Colon (tissue), 2 donors: ENCODE measurements around the gene PKN3.
"Not testable (repeated sequence)": the region's sequence is repeated elsewhere in the genome, so short reads cannot be mapped to it uniquely, and the experiment has no call there.

Experiments
- FAIRE-seq: peaks from 2 replicates; lab custom pipeline; 2012; peaks lifted over from hg19 to GRCh38; lab: Jason Lieb, UNC
- donor health status: control.
- donor health status: control.

Gene PKN3

DNA sequence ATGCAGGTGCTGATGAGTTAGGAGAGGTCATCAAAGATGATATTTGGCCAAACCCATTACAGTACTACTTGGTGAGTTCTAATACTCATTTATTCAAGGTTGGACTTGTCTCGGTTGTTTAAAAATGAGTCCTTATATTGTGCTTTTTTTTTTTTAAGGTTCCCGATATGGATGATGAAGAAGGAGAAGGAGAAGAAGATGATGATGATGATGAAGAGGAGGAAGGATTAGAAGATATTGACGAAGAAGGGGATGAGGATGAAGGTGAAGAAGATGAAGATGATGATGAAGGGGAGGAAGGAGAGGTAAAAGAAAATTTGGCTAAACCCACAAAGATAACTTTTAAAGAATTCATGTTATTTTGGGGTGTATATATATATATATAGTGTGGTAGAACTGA is 8.6 kb upstream of the PKN3 start:
- not testable (repeated sequence) for FAIRE-seq

DNA sequence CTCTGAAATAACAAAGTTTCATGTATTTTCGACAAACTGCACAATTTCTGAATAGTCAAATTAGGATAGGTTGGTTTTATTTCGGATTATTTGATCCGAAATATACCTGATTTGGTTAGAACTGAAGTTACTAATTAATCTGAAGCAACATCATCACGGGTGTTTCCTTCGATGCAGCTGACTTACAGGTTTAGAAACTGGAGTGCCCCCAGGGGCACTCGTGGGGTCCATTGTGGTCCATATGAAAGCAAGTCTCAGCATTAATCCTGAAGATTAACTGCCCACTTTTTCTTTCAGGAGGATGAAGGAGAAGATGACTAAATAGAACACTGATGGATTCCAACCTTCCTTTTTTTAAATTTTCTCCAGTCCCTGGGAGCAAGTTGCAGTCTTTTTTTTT is 8.0 kb upstream of the PKN3 start:
- no peak for FAIRE-seq

DNA sequence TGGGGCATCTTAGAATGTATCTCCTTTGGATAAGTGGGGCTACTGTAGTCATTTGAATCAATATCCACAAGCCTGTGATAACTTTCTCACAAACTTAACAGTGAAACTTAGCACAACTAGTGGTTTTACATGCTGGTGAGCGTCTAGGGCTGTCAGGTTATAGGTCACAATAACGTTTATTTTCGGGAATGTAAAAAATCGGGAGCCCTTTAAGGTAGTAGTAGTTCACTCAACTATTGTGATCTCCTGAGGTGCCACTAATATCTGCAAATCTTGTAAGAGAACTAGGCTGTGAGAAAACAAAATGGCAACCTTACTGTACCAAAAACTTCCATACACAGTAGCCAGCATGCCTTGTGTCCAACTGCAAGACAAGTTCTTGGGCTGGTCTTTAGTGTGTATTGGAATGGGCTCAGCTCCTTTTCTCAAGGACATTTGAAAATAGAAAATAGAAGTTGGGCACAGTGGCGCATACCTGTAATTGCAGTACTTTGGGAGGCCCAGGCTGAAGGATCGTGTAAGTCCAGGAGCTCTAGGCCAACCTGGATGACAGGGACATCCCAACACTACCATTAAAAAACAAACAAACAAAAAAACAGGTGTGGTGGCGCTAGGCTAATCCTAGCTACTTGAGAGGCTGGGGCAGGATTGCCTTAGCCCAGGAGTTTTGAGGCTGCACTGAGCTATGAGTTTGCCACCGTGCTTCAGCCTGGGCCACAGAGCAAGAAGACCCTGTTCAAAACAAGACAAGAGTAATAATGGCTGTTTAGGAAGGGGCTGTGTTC is 5.2 kb upstream of the PKN3 start:
- no peak for FAIRE-seq

DNA sequence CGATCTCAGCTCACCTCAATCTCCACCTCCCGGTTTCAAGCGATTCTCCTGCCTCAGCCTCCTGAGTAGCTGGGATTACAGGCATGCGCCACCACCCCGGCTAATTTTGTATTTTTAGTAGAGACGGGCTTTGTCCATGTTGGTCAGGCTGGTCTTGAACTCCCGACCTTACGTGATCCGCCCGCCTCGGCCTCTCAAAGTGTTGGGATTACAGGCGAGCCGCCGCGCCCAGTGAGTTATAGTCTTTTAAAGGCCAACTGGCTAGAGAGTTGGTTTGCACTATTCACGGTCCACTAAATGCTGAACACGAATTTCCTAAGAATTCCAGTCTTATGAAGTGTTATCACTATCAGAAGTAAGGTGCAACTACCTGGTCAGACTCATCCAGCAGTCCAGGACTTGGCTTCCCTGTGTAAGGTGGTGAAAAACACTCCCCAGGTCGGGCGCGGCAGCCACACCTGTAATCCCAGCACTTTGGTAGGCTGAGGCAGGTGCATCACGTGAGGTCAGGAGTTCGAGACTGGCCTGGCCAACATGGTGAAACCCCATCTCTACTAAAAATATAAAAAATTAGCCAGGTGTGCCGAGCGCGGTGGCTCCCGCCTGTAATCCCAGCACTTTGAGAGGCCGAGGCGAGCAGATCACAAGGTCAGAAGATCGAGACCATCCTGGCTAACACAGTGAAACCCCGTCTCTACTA is 3.1 kb upstream of the PKN3 start:
- not testable (repeated sequence) for FAIRE-seq

DNA sequence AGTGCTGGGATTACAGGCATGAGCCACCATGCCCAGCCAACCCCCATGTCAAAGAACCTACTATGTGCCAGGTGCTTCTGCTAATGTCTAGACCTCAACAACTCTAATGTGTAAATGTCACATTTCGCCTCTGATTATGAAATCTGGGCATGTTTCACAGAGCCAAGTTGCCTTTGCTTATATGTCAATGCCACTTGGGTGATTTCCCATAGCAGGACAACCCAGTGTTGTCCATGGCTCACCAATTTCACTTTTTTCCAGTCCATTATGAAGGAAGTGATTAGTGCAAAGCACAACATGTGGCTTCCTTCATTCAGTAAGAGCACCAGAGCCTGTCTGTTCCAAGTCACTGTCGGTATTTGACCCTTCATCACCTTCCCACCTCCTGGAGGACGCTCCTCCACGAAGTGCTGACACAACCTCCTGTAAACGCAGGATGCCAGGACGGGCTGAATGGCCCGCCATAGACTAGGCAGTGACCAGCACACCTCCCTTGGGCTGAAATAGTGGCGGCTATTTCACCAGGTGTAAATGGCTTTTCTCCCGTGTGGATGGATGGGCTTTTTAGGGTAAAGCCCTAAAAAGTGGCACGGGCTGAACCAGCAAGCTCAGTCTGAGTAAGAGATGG is 962 bp upstream of the PKN3 start:
- FAIRE-seq = no peak

DNA sequence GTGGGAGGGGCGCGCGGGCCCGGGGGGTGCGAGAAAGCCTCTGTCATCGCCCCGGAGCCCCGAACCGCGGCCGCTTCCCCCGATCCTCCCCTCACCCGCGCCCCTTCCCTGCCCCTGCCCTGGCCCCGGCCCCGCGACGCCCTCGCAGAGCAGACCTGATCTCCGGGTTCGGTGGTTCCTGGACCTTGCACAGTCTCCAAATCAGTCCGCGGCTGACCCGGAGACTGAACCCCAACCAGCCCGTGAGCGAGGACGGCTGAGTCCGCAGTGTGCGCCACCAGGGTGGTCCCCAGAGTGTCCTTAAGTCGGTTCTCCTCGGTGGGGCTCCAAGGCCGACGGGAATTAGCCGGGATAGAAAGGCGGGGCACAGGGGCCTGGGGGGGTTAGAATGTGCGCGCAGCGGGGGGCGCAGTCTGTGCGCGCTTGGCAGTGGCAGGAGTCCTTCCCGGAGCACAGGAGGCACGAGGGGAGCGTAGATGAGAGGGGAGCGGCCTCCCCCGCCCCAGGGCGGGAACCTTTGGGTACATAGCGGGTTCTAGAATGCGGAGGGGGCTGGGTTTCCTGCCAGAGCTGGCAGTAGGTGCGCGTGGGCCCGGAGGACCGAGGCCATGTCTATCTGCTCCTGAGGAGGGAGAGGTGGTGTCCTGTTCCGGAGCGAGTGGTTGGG is 779 bp downstream of the PKN3 start:
- FAIRE-seq = no peak

DNA sequence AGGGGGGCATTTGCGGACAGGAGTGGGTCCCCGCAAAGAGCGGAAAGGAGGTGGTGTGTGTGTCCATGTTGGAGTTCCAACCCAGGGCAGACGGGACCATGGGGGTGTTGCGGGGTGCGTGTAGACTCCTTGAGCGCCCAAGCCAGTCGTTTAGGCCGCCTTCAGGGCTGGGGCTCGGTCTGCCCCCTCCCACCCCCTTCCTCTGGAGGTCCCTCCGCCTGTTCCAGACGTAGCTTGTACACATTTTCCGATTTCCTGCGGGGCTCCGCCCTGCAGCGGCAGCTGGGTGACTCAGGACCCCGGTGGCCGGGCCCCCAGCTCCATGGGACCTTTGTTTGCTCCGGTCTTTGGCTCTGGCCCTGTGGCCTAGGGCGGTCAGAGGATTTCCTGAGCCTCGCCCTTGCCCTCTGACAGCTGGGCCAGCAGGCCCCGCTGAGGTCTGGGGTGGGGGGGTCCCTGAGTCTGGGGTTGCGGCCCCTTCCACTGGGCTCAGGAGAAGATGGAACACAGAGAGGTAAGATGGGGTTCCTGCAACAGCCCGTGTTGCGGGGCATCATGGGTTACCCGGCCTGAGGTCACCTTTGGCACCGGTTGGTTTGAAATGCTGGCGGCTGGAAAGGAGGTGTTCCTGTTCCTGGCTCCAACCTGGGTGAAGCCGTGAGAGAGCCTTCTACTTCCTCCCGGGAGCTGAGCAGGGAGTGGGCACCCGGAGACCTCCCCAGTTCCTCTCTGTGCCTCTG is 1.5 kb downstream of the PKN3 start:
- no peak for FAIRE-seq

DNA sequence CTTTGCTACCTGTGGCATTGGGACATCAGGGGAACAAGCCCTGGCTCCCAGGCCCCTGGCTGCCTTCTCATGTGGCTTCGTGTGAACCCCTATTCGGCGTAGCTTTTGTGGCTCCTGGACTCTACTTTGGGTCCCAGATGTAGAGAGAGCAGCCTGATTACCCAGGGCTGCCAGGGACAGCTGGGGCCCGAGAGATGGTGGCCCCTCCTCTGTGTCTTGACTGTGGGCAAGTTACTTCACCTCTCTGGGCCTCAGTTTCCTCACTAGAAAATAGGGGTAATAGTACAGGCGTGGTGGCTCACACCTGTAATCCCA is 2.0 kb downstream of the PKN3 start:
- no peak for FAIRE-seq

DNA sequence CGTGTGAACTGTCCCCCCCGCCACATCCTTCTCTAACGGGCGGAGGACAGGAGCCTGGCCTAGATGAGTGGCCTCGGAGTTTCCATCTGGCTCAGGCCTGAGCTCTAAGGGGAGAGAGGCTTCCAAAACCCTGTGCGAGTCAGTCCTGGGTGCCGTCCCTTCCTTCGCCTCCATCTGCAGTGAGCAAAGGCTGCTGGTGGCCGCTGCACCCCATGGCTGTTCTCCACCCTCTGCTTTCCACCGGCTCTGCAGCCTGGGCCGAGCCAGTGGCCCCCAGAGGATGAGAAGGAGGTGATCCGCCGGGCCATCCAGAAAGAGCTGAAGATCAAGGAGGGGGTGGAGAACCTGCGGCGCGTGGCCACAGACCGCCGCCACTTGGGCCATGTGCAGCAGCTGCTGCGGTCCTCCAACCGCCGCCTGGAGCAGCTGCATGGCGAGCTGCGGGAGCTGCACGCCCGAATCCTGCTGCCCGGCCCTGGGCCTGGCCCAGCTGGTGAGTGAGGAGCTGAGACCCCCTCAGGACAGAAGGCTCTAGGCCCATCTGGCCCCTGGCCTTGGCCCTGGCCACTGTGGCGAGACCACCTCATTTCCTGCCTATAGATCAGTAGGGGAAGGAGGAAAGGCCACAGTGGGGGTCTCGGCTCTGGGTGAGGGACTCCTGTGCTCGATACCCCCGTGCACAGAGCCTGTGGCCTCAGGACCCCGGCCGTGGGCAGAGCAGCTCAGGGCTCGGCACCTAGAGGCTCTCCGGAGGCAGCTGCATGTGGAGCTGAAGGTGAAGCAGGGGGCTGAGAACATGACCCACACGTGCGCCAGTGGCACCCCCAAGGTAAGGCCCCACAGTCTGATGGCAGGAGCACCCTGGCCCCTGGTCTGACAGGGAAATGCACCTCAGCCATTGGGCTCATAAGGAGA is 3.0 kb downstream of the PKN3 start:
- FAIRE-seq = no peak

DNA sequence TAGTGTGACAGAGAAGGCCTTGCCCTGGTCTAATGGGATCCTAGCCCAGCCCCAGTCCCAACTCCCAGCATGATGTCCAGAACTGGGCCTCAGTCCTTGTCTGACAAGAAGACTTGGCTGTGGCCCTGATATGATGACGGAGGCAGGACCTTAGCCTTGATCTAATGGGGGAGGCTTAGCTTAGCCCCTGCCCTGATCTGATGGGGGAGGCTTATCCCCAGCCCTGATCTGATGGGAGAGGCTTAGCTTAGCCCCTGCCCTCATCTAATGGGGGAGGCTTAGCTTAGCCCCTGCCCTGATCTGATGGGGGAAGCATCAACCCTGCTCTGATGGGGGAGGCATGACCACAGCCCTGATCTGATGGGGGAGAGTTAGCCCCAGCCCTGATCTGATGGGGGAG is 3.7 kb downstream of the PKN3 start:
- FAIRE-seq = no peak

DNA sequence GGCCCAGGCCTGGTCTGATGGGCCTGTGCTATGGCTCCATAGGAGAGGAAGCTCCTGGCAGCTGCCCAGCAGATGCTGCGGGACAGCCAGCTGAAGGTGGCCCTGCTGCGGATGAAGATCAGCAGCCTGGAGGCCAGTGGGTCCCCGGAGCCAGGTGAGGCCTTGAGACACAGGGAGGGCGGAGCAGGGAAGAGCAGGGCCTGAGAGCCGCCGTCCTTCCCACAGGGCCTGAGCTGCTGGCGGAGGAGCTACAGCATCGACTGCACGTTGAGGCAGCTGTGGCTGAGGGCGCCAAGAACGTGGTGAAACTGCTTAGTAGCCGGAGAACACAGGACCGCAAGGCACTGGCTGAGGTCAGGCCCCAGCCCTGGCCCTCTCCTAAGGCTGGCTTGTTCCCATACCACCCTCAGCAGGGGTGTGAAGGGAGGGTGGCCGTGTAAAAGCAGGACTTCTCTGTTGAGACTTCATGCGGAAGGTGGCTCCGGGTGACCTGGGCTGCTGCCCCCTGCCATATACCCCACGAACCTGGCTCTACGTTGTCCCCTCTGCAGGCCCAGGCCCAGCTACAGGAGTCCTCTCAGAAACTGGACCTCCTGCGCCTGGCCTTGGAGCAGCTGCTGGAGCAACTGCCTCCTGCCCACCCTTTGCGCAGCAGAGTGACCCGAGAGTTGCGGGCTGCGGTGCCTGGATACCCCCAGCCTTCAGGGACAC is 4.5 kb downstream of the PKN3 start:
- FAIRE-seq = no peak

DNA sequence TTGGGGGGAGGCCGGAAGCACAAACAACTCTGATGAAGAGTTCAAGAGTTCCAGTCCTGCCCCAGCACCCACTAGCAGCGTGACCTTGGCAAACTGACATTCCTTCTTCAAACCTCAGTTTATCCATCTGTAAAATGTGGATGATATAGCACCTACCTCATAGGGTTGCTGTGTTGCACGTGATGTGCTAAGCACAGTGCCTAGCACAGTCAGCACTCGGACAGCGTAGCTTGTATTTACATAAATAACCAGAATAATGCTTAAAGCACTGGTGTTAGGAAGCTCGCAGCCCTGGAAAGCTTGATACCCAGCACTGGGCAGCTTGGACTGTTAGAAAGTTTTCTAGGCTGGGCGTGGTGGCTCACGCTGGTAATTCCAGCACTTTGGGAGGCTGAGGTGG is 5.1 kb downstream of the PKN3 start:
- FAIRE-seq = no peak

DNA sequence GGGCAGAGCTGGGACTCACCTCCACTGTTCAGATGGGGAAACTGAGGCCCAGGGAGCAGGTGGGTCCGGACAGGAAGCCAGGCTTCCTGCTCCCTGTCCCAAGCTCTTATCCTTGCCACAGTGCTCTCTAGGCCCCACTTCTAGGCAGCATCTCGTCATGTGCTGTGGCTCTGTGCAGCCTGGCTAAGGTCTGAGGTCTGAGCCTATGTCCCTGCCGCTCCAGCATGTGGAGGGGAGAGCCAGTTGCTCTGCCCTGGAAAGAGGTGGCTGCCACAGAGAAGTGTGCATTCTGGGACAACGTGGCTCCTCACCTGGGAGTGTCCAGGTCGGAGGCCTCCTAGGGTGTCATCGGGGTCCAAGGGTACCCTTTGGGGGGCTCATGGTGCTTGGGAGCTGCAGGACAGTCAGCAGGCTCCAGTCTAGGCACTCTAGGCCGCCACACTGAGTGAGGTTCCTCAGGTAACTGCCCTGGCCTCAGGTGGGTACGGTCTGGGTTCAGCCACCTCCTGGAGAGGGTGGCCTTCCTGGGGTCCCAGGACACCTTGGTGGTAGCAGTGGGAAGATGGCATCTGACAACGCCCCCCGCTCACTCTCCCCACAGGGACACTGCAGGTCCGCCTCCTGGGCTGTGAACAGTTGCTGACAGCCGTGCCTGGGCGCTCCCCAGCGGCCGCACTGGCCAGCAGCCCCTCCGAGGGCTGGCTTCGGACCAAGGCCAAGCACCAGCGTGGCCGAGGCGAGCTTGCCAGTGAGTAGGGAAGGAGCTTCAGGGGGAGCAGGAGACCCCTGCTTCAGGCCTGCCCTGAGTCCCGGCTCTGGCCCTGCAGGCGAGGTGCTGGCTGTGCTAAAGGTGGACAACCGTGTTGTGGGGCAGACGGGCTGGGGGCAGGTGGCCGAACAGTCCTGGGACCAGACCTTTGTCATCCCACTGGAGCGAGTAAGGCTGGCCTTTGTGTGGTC is 10.4 kb downstream of the PKN3 start:
- no peak for FAIRE-seq

DNA sequence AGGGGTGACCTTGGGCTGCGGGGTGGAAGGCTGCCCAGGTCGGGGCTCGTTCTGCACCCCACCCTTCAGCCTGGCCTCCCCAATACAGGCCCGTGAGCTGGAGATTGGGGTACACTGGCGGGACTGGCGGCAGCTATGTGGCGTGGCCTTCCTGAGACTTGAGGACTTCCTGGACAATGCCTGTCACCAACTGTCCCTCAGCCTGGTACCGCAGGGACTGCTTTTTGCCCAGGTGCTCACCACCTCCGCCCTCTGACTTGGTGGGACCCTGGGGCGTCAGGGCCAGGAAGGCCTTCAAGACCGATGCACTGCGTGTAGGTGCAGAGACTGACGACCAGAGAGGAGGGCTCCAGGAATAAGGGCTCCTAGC is 11.1 kb downstream of the PKN3 start:
- no peak for FAIRE-seq

DNA sequence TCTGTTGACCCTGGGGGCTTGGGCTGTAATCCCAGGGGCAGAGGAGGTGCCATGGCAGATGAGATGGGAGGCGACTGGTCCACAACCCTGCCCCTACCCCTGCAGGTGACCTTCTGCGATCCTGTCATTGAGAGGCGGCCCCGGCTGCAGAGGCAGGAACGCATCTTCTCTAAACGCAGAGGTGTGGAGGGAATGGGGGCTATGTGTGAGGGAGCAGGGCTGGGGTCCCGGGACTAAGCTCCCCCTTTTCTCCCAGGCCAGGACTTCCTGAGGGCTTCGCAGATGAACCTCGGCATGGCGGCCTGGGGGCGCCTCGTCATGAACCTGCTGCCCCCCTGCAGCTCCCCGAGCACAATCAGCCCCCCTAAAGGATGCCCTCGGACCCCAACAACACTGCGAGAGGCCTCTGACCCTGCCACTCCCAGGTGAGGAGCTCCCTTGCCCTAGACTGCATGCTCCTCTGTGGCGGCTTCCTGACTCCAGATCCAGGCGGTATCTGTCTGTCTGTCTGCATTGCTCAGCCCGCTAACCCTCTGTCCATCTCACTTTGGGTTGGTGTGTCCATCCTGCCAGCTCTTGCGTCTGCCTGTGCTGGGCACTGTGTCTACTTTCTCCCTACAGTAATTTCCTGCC is 11.8 kb downstream of the PKN3 start:
- FAIRE-seq = no peak

DNA sequence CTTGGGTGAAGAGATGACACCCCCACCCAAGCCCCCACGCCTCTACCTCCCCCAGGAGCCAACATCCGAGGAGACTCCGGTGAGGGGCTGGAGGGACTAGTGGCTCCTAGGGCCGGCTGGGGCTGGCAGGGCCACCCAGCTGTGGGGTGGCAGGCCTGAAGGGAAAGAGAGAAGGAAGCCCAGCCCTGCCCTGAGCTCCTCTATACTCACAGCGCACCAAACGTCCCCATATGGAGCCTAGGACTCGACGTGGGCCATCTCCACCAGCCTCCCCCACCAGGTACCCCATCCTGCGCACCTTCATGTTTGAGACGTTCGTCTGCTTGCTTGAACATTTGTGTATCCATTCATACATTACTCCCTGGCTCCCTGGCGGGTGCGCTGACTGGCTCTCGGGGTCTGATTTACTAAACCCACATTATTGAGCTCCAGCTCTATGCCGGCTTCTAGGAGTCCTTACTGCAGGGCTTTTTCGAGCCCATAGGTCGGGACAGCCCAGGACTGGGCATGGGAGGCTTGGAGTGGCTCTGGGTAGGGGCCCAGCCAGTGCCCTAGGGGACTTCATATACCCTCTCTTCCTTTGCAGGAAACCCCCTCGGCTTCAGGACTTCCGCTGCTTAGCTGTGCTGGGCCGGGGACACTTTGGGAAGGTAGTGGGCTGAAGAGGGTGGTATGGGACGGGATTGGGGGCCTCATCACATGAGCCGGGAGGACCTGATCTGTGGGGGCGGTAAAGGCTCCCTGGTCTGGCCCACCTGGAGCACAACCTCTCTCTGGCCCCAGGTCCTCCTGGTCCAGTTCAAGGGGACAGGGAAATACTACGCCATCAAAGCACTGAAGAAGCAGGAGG is 12.5 kb downstream of the PKN3 start:
- no peak for FAIRE-seq

DNA sequence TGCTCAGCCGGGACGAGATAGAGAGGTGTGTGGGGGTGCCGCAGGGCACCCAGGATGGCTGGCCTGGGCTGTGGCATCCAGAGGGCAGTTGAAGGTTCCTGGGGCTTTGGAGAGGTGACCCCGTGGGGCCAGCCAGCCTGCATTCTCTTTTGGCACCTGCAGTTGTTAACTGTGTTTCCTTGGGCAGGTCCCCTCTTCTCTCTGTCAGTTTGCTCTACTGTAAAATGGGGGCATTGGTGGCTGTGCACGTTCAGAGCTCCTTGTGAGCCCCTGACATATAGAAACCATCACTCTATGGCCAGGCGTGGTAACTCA is 13.1 kb downstream of the PKN3 start:
- FAIRE-seq = no peak

DNA sequence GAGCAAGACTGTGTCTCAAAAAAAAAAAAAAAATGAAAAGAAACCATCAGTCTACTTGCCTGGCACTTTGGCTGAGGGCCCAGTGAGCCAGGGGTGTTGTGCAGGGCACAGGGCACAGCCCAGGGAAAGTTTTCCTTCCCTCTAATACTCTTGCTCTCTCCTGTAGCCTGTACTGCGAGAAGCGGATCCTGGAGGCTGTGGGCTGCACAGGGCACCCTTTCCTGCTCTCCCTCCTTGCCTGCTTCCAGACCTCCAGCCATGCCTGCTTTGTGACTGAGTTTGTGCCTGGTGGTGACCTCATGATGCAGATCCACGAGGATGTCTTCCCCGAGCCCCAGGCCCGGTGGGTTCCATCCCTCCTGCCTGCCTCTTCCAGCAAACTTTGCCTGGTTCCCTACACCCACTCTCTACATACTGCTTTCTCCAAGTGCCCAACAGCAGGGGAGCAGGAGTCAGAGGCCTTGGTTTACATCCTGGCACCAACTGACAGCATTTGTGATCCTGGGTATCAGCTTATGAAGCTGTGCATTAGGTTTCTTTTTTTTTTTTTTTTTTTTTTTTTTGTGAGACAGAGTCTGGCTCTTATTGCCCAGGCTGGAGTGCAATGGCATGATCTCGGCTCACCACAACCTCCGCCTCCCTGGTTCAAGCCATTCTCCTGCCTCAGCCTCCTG is 14.4 kb downstream of the PKN3 start:
- FAIRE-seq = no peak
